Colonic mucosa (tissue), 4 donors: ENCODE results near the gene NCOA1. TPM values are rescaled to one million over a fixed set of nuclear protein-coding genes. Genes with fewer than 3 reads are reported as not detected.

ENCODE experiments used
- DNase-seq: peaks from one replicate; pipeline ENCODE4 v3.0.0-alpha.2; 2020
- H3K27ac ChIP-seq: fragments of 200-600 bp; one replicate; pipeline ENCODE4 v1.8.0; 2021
- H3K27me3 ChIP-seq: fragments of 200-600 bp; one replicate; pipeline ENCODE4 v1.8.0; 2021
- H3K36me3 ChIP-seq: fragments of 200-600 bp; one replicate; pipeline ENCODE4 v1.8.0; 2021
- H3K4me1 ChIP-seq: fragments of 200-600 bp; one replicate; pipeline ENCODE4 v1.8.0; 2021; ENCODE audit warnings: mild to moderate bottlenecking
- H3K4me3 ChIP-seq: fragments of 200-600 bp; one replicate; pipeline ENCODE4 v1.8.0; 2021
- H3K9ac ChIP-seq, 2 donors: one replicate each; pipeline ENCODE4 v1.7.0; 2013; ENCODE audit warnings: control low read depth in 2 of 2, low read depth in 2 of 2, low read length in 2 of 2
- H3K9me3 ChIP-seq: fragments of 200-600 bp; one replicate; pipeline ENCODE4 v1.8.0; 2021
- CTCF ChIP-seq: fragments of 200-600 bp; IDR thresholded peaks from one replicate; pipeline ENCODE4 v1.8.0; 2022; ENCODE audit warnings: antibody characterized with exemption, mild to moderate bottlenecking
- intact Hi-C: fragments of 100-400 bp; cut with DNase I; formaldehyde crosslinking; loops from one replicate; pipeline ENCODE4 v1.14.1; 2022
- total RNA-seq, 2 donors: library from RNA; stranded (reverse); fragmentation: NEBNext Ultra II Directional in 1 of 2; extraction: Animal tissue kit (Norgen Biotek cat#: 25700) in 1 of 2; gene quantifications; one replicate each; pipeline ENCODE4 v1.2.1, GENCODE V29; 2021
- donor health status: healthy.
- donor health status: DM: no; HTN: no; CAD: no.
- donor health status: DM: no; HTN: no; CAD: no.

Gene NCOA1
- total RNA-seq, 2 donors from 2014 or later: 24.8 to 35.2 TPM

DNA sequence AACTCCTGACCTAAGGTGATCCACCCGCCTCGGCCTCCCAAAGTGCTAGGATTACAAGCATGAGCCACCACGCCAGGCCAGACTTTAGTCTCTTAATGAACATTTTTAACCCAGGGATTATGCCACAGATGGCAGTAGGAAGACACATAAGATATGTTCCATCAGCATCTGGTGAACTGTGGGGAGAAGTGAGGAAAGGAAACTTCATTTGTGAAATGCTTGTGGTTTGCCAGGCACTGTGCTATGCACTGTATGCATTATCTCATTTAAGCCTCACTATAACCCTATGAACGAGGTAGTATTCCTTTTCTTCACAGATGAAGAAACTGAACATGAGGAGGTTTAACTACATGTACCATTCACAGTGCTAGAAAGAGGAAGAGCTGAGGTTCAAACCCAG lies 272.8 kb downstream of the NCOA1 start:
- Histone ChIP-seq H3K27ac (no peak overlapping the region), H3K4me3 (no peak overlapping the region), H3K4me1 (no peaks in the 10 kb centered on the region), H3K36me3 (no peaks in the 10 kb centered on the region), H3K9ac (no peak overlapping the region), H3K9me3 (no peaks in the 10 kb centered on the region), H3K27me3 (no peaks in the 10 kb centered on the region)
- intact Hi-C loops: no loop called here
- DNase-seq: no peak
- no peak for TF ChIP-seq CTCF

GRCh38 chr2:24766609-24767008 lies 275.6 kb downstream of the NCOA1 start:
- no peak for DNase-seq
- H3K4me1 ChIP-seq: no peaks in the 10 kb centered on the region
- no peak for TF ChIP-seq CTCF
- H3K27me3 ChIP-seq: no peaks in the 10 kb centered on the region
- intact Hi-C loops: no loop called here
- no peak overlapping the region for H3K27ac ChIP-seq
- H3K9ac ChIP-seq: no peak overlapping the region
- H3K4me3 ChIP-seq: no peak overlapping the region
- H3K36me3 ChIP-seq: no peaks in the 10 kb centered on the region
- H3K9me3 ChIP-seq: no peaks in the 10 kb centered on the region

GRCh38 chr2:24768013-24768412 lies 277.0 kb downstream of the NCOA1 start:
- no peaks in the 10 kb centered on the region for H3K36me3 ChIP-seq
- no peaks in the 10 kb centered on the region for H3K27me3 ChIP-seq
- H3K9ac ChIP-seq: no peak overlapping the region
- no peak overlapping the region for H3K4me3 ChIP-seq
- H3K4me1 ChIP-seq: no peaks in the 10 kb centered on the region
- TF ChIP-seq CTCF: no peak
- intact Hi-C loops: no loop called here
- no peak for DNase-seq
- no peak overlapping the region for H3K27ac ChIP-seq
- H3K9me3 ChIP-seq: no peaks in the 10 kb centered on the region

DNA sequence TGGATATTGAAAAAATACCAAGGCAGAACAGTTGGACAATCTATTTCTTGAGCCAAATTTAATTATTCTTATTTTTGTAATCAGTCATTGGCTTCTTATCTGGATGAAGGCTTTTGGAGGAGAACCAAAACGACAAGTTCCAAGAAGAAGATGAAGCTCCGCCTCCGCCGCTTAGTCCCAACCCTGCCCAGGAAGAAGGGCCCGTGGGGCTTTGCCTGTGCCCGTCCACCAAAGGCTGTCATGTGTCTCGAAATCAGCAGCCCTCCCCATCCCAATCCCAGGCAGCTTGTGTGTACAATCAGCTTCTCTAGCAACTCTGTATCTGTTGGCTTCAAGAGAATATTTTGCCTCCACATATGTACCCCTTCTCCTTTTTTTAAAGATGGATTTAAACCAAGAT lies 277.5 kb downstream of the NCOA1 start:
- DNase-seq: no peak
- Histone ChIP-seq H3K27me3 (no peaks in the 10 kb centered on the region), H3K4me3 (no peak overlapping the region), H3K9ac (no peak overlapping the region), H3K4me1 (no peaks in the 10 kb centered on the region), H3K27ac (no peak overlapping the region), H3K9me3 (no peaks in the 10 kb centered on the region), H3K36me3 (no peaks in the 10 kb centered on the region)
- intact Hi-C loops: no loop called here
- TF ChIP-seq CTCF: no peak

DNA sequence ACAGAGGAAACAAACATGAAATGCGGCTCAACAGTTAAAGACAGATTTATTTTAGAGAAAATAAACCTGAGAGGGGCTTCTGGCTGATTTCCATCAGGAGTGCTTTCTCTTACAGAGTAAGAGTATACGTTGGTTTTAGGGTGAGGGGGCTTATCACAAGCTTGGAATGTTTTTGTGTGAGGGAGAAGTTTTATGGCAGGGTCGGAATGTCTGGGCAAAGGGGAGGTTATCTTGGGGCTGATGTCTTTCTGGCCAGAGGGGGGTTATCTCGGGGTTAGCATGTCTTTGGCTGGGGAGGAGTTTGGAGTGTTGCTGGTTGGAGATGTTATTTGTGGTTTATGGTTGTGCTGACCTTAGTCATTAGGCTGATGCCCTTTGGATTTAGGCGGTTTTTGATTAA lies 280.0 kb downstream of the NCOA1 start:
- Histone ChIP-seq H3K4me3 (no peak overlapping the region), H3K27ac (no peak overlapping the region), H3K9me3 (no peaks in the 10 kb centered on the region), H3K36me3 (no peaks in the 10 kb centered on the region), H3K9ac (no peak overlapping the region), H3K4me1 (no peaks in the 10 kb centered on the region), H3K27me3 (no peaks in the 10 kb centered on the region)
- TF ChIP-seq CTCF: no peak
- DNase-seq: no peak
- intact Hi-C loops: no loop called here
